OCI-LY3 (cell line): ENCODE results near the gene AIRE.

Experiments
- H2AFZ ChIP-seq: fragments of 200-600, 300-600 bp; shearing (Covaris generic); 2 replicates; pipeline ENCODE4 v1.6.0; 2014; ENCODE audit warnings: antibody characterized with exemption, low read depth, low read length
- H3K27ac ChIP-seq: fragments of 200-600, 300-600 bp; sonication (generic); 2 replicates; pipeline ENCODE4 v1.5.1; 2014; ENCODE audit warnings: mild to moderate bottlenecking, low read length, moderate library complexity, mixed read lengths
- H3K27me3 ChIP-seq: fragments of 200-600, 300-600 bp; sonication (generic); 2 replicates; pipeline ENCODE4 v1.6.1; 2014; ENCODE audit warnings: low read depth, low read length, mixed read lengths
- H3K36me3 ChIP-seq: fragments of 200-600, 300-600 bp; sonication (generic); replicated peaks from 2 replicates; pipeline ENCODE3; 2014; ENCODE audit warnings: low read depth, low read length, mixed read lengths
- H3K4me1 ChIP-seq: fragments of 300-600, 200-600 bp; sonication (generic); 2 replicates; pipeline ENCODE4 v1.6.1; 2014; ENCODE audit warnings: low read length, mixed read lengths
- H3K4me2 ChIP-seq: fragments of 200-600, 300-600 bp; sonication (generic); 2 replicates; pipeline ENCODE4 v1.6.1; 2014; ENCODE audit warnings: low read length, mixed read lengths
- H3K4me3 ChIP-seq: fragments of 300-600, 200-600 bp; sonication (generic); 2 replicates; pipeline ENCODE4 v1.5.1; 2014; ENCODE audit warnings: antibody characterized with exemption, mild to moderate bottlenecking, low read length, moderate library complexity
- H3K79me2 ChIP-seq: fragments of 300-600, 200-600 bp; shearing (Covaris generic); 2 replicates; pipeline ENCODE4 v1.6.1; 2014; ENCODE audit warnings: mild to moderate bottlenecking, low read length, mixed read lengths
- H3K9ac ChIP-seq: fragments of 300-600, 200-600 bp; shearing (Covaris generic); 2 replicates; pipeline ENCODE4 v1.6.0; 2014; ENCODE audit warnings: mild to moderate bottlenecking, low read length, moderate library complexity
- H3K9me3 ChIP-seq: fragments of 200-600, 300-600 bp; shearing (Covaris generic); 2 replicates; pipeline ENCODE4 v1.6.1; 2014; ENCODE audit warnings: low read length, mixed read lengths; ENCODE audit not compliant: insufficient read depth
- H4K20me1 ChIP-seq: fragments of 200-600, 300-600 bp; sonication (generic); 2 replicates; pipeline ENCODE4 v1.6.1; 2016; ENCODE audit warnings: low read length, mixed read lengths; ENCODE audit not compliant: insufficient read depth
- CTCF ChIP-seq: fragments of 200-600, 300-600 bp; sonication (generic); IDR thresholded peaks from 2 replicates; pipeline ENCODE4 v1.5.1; 2014; ENCODE audit warnings: antibody characterized with exemption, low read length, low read depth
- EZH2phosphoT487 ChIP-seq: fragments of 200-600 bp; shearing (Covaris generic); IDR thresholded peaks from 2 replicates; pipeline ENCODE4 v1.6.1; 2018; ENCODE audit warnings: antibody characterized with exemption, mixed run types, low read depth

AIRE gene

GRCh38 chr21:44331209-44331608, 45.5 kb downstream of the AIRE start:
- H2AFZ ChIP-seq: no peak overlapping the region
- H3K36me3 ChIP-seq: no peaks in the 10 kb centered on the region
- no peak overlapping the region for H3K9ac ChIP-seq
- no peaks in the 10 kb centered on the region for H3K27me3 ChIP-seq
- H3K79me2 ChIP-seq: no peaks in the 10 kb centered on the region
- H3K4me2 ChIP-seq: no peak overlapping the region
- H3K4me3 ChIP-seq: no peak overlapping the region
- H4K20me1 ChIP-seq: no peaks in the 10 kb centered on the region
- H3K4me1 ChIP-seq: no peaks in the 10 kb centered on the region
- TF ChIP-seq EZH2phosphoT487: no peak
- no peak for TF ChIP-seq CTCF
- H3K9me3 ChIP-seq: no peaks in the 10 kb centered on the region
- H3K27ac ChIP-seq: no peak overlapping the region

- Histone ChIP-seq H3K4me1 (no peaks in the 10 kb centered on the region), H2AFZ (no peak overlapping the region), H3K27ac (no peak overlapping the region), H3K9ac (no peak overlapping the region), H3K4me3 (no peak overlapping the region), H3K79me2 (no peaks in the 10 kb centered on the region), H3K4me2 (no peak overlapping the region), H4K20me1 (no peaks in the 10 kb centered on the region), H3K27me3 (no peaks in the 10 kb centered on the region), H3K36me3 (no peaks in the 10 kb centered on the region), H3K9me3 (no peaks in the 10 kb centered on the region)
- TF ChIP-seq CTCF (no peak), EZH2phosphoT487 (no peak)
Measured at GRCh38 chr21:44331650-44332307, 46.1 kb downstream of the AIRE start.

- Histone ChIP-seq H3K36me3 (no peaks in the 10 kb centered on the region), H3K4me1 (no peaks in the 10 kb centered on the region), H3K9me3 (no peaks in the 10 kb centered on the region), H3K4me3 (no peak overlapping the region), H3K9ac (no peak overlapping the region), H3K27ac (no peak overlapping the region), H3K4me2 (no peak overlapping the region), H4K20me1 (no peaks in the 10 kb centered on the region), H2AFZ (no peak overlapping the region), H3K27me3 (no peaks in the 10 kb centered on the region), H3K79me2 (no peaks in the 10 kb centered on the region)
- no peak for TF ChIP-seq CTCF
- TF ChIP-seq EZH2phosphoT487: no peak
Measured at GRCh38 chr21:44332383-44332782, 46.7 kb downstream of the AIRE start.

GRCh38 chr21:44332965-44333364, 47.3 kb downstream of the AIRE start:
- Histone ChIP-seq H3K27me3 (no peaks in the 10 kb centered on the region), H3K79me2 (no peaks in the 10 kb centered on the region), H3K4me2 (no peak overlapping the region), H3K9ac (no peak overlapping the region), H3K4me3 (no peak overlapping the region), H3K9me3 (no peaks in the 10 kb centered on the region), H3K36me3 (no peaks in the 10 kb centered on the region), H3K4me1 (no peaks in the 10 kb centered on the region), H3K27ac (no peak overlapping the region), H2AFZ (no peak overlapping the region), H4K20me1 (no peaks in the 10 kb centered on the region)
- TF ChIP-seq EZH2phosphoT487 (no peak), CTCF (no peak)
